ENCODE results near the gene OAT.
"Not testable (repeated sequence)": the region's sequence is repeated elsewhere in the genome, so short reads cannot be mapped to it uniquely, and the experiment has no call there.

The OAT gene

DNA sequence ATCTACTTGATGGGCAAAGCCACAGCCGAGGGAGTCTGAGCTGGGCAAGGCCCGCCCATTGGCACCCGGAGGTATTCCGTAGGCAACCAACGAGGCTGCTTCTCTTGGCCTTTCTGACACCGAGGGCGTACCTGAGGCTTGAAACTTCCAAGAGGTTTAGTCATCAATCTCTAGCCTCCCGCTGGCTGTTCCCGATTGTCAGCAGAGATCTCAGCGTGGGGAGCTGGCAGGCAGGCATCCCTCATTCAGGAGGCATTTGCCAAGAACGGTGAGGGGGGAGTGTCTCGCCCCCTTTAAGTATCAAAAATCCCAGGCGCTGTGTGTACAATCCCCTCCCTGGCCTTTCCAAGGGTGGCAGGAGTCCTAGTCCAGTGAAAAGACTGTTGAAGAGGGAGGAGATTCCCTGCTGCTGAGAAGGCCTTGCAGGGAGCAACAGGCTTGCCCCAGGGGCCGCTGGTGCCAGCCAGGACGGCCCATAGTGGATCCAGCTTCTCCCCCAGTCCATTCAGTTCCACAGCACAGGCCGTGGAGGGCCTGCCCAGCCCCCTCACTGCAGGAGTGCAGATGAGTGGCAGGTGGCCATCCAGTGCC lies 39.7 kb downstream of the OAT start:
- DNase-seq (ENCODE audit: low read depth in 4 of 4, low spot score in 1 of 4) = no peak

DNA sequence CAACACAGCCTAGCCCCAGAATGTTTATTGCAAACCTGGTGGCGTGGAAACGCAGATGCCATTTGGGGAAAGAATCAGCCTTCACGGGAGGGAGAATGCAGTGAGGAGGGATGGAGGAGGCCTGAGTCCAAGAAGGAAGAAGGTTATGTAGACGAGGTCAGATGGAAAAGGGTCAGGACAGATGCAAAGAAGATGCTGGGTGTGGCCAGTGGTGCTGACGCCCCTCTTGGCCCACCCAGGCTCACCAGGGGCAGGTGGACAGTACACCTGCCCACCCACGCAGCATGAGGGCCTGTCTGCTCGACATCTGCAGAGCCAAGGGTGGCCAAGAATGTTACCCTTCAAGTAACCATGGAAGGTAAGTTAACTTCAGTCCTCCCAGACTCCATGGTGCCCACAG lies 40.5 kb downstream of the OAT start:
- no peak for DNase-seq (ENCODE audit: low read depth in 4 of 4, low spot score in 1 of 4)

GRCh38 chr10:124377101-124377500 lies 41.6 kb downstream of the OAT start:
- no peak for DNase-seq (ENCODE audit: low read depth in 4 of 4, low spot score in 1 of 4)

- no peak for DNase-seq (ENCODE audit: low read depth in 4 of 4, low spot score in 1 of 4)
Measured at GRCh38 chr10:124376411-124376810, 42.3 kb downstream of the OAT start.

DNA sequence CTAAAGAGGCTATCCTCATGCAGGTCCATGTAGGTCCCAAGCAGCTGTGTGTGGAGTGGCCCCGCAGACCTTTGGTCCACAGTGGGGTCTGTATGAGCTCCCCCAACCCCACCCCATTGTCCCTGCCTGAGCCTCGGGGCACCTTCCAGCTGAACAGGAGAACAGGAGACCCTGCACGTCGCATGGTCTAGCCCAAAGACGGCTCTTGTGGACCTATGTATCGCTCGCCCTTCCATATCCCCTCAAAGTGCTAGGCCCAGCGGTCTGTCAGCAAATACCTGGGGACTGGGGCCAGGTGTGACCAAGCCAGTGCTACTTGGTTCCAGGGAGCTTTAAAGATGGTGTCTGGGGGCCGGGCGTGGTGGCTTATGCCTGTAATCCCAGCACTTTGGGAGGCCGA lies 43.0 kb downstream of the OAT start:
- no peak for DNase-seq (ENCODE audit: low read depth in 4 of 4, low spot score in 1 of 4)

DNA sequence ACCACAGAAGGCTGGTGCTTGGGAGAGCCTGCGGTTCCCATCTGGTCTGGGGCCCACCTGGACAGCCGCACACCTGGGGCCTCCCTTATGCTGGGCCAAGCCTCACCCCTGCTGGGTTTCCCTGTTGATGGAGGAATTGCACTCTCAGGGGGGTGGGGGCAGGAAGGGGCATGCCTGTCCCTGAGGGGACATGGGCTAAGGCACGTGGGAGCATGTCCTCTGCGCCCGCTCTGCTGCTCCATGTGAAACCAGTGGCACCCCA lies 43.4 kb downstream of the OAT start:
- DNase-seq (ENCODE audit: low read depth in 4 of 4, low spot score in 1 of 4) = no peak

DNA sequence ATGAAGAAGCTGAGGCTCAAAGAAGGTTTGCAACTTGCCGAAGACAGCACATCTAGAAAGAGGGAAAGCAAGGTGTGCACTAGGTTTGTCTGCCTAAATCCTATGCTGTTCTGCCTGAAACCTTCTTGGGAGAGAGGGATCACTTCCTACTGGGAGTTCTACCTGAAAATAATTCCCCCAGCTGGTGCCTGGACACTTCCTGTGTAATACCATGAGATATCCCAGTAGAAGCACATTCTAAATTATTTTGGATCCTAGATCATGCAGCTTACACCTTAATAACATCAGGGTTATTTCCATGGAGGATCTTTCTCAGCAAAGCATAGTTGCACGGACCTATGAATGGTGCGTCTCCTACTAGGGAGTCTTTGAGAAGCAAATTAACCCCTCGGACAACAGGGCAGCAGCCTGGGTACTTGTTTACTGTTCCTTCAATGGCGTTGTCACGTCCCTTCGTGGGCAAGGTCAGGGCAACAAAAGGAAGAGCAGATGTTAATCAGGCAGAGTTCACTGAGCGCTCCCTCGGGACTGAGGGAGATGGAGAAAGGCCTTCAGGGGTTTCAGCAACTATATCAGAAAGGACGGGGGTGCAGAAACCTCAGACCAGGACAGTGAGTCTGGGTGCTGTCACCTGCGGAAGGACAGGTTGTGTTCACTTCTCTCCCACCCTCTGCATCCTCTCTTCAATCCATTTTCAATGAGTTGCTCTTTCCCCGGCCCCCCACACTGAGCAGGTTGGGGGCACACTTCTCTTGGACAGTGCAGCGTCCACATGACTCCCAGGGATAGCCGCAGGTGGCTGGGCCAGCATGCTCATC lies 44.0 kb downstream of the OAT start:
- no peak for DNase-seq (ENCODE audit: low read depth in 4 of 4, low spot score in 1 of 4)

DNA sequence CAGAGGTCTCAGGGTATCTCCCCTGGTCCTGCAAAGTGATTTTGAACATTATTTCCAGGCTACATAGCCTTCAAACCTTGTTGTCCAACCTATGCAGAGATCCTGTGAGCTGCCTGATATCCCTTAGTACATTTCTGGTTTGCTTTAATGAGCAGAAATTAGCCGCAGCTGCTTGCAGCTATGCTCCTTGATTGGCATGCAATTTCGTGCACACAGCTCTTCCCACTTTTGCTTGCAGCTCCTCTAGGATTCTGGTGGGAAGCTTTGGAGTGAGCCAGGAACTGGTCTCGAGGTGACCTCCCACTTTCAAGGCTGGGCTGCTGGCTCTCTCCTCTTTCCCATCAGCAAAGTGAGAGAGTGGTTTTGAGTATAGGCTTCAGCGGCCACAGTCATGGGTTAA lies 45.8 kb downstream of the OAT start:
- DNase-seq (ENCODE audit: low read depth in 4 of 4, low spot score in 1 of 4) = no peak

DNA sequence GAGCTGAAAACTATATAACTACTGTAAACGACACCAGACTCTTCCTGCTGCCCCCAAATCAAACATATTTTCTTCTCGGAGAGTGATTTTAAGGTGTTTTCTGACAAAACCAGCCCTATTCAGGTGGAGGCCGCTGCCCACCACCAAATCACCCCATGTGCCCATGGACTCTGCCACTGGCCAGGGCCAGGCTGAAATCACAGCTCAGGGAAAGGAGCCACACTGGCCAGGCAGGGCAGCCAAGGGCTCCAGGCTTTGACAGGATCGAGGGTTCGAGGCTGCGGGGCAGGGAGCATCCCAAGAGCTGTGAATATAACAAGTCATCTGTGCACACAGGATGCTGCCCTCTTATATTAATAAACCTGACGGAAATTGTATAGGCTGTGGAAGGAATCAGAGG lies 48.3 kb downstream of the OAT start:
- no peak for DNase-seq (ENCODE audit: low read depth in 4 of 4, low spot score in 1 of 4)

GRCh38 chr10:124369986-124370385 lies 48.7 kb downstream of the OAT start:
- no peak for DNase-seq (ENCODE audit: low read depth in 4 of 4, low spot score in 1 of 4)

DNA sequence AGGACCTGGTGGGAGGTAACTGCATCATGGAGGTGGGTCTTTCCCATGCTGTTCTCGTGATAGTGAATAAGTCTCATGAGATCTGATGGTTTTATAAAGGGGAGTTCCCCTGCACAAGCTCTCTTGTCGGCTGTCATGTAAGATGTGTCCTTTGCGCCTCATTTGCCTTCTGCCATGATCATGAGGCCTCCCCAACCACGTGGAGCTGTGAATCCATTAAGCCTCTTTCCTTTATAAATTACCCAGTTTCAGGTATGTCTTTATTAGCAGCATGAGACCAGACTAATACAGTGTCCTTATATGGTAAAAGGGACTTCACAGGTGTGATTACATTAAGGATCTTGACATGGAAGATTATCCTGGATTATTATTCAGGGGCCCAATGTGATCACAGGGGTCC lies 49.2 kb downstream of the OAT start:
- DNase-seq (ENCODE audit: low read depth in 4 of 4, low spot score in 1 of 4) = not testable (repeated sequence)

DNA sequence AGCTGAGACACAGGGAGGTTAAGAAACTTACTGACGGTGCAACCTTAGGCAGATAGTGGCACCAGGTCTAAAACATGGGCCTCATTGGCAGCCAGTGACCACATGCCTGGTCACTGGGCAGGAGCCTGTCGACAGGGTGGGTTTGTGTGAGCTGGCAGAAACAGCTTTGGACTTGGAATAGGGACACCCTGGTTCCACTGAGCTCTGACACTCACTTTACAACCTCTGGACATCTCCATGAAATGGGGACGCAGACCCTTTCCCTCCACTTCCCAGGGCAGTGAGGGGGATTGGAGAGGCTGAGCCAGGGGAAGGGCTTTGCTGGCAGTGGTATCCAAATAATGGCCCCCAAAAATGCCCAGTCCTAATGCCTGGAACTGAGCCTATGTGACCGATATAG lies 49.7 kb downstream of the OAT start:
- DNase-seq (ENCODE audit: low read depth in 4 of 4, low spot score in 1 of 4) = no peak

DNA sequence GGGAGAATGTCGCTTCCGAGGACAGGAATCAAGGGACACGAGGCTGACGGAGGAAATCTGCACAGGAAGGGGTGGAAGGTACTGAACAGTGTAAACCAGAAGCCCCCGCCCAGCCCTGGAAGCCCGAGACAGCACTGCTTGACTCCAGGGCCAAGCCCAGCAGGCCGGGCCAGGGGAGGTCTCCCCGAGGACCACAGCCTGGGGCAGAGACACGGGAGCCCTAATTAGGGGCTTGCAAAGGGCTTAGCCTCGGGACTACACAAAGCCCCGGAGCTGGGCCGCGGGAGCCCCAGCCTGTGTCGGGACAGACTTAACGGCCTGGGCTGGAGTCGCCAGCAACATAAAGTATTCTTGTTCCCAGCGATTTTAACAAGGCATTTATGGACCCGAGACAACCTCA lies 50.8 kb downstream of the OAT start:
- no peak for DNase-seq (ENCODE audit: low read depth in 4 of 4, low spot score in 1 of 4)

DNA sequence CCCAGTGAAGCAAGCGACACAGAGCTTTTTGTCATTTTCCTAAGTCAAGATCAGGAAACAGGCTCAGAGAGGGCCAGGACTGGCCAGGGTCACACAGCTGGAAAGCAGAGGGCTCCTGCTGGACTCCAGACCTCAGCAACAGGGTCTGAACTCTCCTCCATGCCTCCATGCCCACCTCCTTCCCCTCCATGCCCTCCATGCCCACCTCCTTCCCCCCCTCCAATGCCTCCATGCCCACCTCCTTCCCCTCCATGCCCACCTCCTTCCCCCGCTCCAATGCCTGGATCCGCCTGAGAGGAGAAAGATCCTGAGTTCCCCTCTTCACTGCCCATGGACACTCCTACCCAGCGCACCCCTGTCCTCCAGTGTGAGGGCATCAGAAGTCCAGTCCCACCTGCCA lies 51.3 kb downstream of the OAT start:
- DNase-seq (ENCODE audit: low read depth in 4 of 4, low spot score in 1 of 4) = no peak

- DNase-seq (ENCODE audit: low read depth in 4 of 4, low spot score in 1 of 4) = no peak
Measured at GRCh38 chr10:124366825-124367224, 51.9 kb downstream of the OAT start.

DNA sequence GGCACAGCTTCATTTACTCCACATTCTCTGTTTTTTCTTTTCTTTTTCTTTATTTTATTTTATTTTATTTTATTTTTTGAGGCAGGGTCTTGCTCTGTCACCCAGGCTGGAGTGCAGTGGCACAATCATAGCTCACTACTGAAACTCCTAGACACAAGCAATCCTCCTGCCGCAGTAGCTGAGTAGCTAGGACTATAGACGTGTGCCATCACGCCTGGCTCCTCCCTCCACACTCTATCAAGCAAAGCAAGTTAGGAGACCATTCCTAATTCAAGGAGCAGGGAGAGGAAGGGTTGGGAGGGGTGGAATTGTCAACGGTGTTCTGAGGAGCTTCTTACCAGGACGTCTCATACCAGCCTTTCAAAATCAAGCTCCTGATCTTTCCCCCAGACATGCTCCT lies 52.4 kb downstream of the OAT start:
- DNase-seq (ENCODE audit: low read depth in 4 of 4, low spot score in 1 of 4) = no peak

DNA sequence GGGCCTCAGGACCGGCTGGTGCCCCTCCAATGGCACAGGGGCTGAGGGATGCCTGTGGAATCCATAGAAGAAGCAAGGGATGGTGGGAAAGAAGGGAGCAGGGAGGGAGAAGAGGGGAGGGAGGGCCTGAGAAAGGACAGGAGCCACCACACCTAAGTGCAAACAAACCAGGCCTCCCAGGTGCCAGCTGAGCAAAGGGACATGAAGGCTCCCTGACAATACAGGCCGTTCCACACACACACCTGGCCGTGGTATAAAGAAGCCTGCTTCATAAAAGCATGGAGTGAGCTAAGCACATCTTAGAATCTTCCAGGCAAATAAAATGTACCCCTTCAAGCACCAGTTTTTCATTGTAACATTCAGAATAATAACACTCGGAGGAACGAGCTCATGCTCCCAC lies 54.0 kb downstream of the OAT start:
- no peak for DNase-seq (ENCODE audit: low read depth in 4 of 4, low spot score in 1 of 4)

DNA sequence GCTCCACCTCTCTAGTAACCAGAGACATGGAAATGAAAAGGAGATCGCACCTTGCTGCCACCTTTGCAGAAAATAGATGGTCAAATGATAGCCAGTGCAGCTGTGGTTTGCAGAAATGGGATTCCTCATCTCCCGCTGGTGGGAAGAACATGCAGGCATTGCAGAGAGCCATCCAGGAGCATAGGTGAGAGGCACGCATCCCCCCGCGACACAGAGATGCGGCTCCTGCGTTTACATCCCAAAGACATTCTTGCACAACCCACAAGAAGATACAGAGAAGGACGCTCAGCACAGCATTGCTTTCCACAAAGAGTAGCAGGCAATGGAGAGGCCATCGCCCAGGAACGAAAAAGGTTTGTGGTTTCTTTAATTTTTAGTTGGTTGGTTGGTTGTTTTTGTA lies 56.2 kb downstream of the OAT start:
- DNase-seq (ENCODE audit: low read depth in 4 of 4, low spot score in 1 of 4) = no peak

GRCh38 chr10:124359336-124359832 lies 59.3 kb downstream of the OAT start:
- no peak for DNase-seq (ENCODE audit: low read depth in 4 of 4, low spot score in 1 of 4)

DNA sequence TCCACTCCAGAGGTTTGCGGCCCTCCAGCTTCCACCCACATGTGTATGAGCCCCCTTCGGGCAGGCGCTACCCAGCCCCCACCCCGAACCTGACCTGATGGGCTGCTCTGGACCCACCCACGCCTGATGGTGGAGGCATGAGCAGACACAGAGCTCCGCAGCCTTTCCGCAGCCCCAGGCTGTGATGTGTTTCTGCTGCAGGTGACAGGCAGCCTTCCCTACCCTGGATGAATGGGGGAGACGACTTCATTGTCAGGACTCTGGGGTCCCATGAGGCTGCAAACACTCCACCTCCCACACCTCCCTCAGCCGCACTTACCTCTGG lies 61.2 kb downstream of the OAT start:
- DNase-seq (ENCODE audit: low read depth in 4 of 4, low spot score in 1 of 4) = no peak

DNA sequence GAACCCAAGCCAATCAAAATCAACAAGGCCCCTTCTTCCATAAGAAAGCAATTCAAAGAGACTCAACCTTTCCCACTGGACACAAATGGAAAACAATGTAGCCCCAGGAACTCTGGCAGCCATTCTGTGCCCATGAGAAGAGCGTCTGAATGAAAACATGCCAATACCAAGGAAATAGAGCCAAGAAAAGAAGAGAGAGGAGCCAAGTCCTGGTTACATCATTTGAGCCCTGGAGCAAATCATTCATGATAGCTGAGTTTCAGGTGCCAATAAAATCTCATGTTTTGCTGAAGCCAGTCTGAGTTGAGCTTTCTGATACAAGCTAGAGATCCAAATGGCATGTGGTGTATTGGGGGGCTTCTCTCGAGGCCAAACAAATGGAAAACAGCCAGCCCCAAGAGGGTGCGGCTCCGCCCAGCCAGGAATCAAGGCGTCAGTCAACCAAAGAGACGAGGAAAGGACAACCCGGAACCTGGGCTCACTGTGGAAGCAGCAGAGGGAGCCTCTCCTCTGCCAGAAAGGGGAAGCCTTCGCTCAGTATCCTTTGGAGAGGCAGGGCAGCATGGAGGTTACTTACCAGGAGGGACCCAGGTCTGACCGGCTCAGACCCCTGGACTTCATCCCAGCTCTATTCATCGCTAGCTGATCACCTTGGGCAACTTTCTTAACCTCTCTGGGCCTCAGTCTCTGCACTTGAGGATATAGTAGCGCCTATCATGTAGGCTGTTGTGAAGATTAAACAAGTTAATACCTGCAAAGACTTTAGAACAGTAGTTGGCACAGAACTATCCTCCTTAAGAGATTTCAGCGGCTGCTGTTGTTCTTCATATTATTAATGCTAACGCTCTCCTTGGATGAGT lies 61.8 kb downstream of the OAT start:
- DNase-seq (ENCODE audit: low read depth in 4 of 4, low spot score in 1 of 4) = no peak
